ENCODE measurements around the gene HSD17B12.

The HSD17B12 gene

GRCh38 chr11:43643898-43644620 is 36.5 kb upstream of the HSD17B12 start:
- peak; percentile 100 for ATAC-seq
- TF ChIP-seq ZFP3 (CRISPR knock-in tag; IDR thresholded peaks at IDR 0.05) (no peak), CSDC2 (CRISPR knock-in tag; IDR thresholded peaks at IDR 0.05) (0 out of 2 replicates have a peak, but pooled peaks have one; percentile 9), ZNF70 (CRISPR knock-in tag; IDR thresholded peaks at IDR 0.05) (0 out of 2 replicates have a peak, but pooled peaks have one; percentile 20)
- TF ChIP-seq, protein P1, sequence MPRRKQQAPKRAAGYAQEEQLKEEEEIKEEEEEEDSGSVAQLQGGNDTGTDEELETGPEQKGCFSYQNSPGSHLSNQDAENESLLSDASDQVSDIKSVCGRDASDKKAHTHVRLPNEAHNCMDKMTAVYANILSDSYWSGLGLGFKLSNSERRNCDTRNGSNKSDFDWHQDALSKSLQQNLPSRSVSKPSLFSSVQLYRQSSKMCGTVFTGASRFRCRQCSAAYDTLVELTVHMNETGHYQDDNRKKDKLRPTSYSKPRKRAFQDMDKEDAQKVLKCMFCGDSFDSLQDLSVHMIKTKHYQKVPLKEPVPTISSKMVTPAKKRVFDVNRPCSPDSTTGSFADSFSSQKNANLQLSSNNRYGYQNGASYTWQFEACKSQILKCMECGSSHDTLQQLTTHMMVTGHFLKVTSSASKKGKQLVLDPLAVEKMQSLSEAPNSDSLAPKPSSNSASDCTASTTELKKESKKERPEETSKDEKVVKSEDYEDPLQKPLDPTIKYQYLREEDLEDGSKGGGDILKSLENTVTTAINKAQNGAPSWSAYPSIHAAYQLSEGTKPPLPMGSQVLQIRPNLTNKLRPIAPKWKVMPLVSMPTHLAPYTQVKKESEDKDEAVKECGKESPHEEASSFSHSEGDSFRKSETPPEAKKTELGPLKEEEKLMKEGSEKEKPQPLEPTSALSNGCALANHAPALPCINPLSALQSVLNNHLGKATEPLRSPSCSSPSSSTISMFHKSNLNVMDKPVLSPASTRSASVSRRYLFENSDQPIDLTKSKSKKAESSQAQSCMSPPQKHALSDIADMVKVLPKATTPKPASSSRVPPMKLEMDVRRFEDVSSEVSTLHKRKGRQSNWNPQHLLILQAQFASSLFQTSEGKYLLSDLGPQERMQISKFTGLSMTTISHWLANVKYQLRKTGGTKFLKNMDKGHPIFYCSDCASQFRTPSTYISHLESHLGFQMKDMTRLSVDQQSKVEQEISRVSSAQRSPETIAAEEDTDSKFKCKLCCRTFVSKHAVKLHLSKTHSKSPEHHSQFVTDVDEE (CRISPR knock-in tag; IDR thresholded peaks at IDR 0.05): no peak

DNA sequence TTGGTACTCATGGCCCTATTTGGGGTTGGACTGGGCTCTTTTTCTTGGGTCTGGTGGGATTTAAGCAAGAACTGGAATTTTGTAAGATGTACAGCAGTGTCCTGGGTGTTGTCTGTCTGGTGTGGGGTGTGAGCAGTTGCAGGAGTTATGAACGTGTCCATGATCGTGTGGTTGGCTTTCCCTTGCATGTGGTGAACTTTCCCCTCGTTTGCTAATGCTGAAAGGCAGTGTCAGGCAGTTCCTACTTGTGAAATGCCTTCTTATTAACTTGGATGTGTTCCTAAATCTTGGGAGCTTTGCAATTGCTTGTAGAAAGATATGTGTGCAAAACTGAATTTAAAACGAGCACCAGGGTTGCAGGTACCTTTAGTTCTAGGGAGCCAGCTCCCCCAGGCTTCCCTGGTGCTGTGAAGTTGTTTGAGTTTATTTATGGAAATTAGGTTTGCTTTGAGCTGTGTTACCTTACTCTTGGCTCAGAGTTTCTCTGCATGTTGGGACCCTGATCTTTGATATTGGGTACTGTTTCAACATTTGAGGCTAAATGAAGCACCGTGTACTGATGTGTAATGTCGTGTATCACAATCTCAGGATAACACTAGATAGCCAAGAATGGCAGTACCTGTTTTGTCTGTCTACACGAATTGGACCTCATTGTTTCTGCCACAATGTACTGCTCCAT is 35.8 kb upstream of the HSD17B12 start:
- TF ChIP-seq BACH2 (CRISPR knock-in tag; IDR thresholded peaks at IDR 0.05; ENCODE audit: borderline replicate concordance) (no peak), ZNF70 (CRISPR knock-in tag; IDR thresholded peaks at IDR 0.05) (no peak), CREB5 (CRISPR knock-in tag; IDR thresholded peaks at IDR 0.05; ENCODE audit: low read depth) (no peak), ZNF8 (CRISPR knock-in tag; IDR thresholded peaks at IDR 0.05) (no peak)
- TF ChIP-seq, protein P2, sequence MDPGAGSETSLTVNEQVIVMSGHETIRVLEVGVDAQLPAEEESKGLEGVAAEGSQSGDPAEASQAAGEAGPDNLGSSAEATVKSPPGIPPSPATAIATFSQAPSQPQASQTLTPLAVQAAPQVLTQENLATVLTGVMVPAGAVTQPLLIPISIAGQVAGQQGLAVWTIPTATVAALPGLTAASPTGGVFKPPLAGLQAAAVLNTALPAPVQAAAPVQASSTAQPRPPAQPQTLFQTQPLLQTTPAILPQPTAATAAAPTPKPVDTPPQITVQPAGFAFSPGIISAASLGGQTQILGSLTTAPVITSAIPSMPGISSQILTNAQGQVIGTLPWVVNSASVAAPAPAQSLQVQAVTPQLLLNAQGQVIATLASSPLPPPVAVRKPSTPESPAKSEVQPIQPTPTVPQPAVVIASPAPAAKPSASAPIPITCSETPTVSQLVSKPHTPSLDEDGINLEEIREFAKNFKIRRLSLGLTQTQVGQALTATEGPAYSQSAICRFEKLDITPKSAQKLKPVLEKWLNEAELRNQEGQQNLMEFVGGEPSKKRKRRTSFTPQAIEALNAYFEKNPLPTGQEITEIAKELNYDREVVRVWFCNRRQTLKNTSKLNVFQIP (CRISPR knock-in tag; IDR thresholded peaks at IDR 0.05; ENCODE audit: borderline replicate concordance, low read depth): no peak
- ATAC-seq: peak; percentile 6; the same call in 2 of the 3 replicates

DNA sequence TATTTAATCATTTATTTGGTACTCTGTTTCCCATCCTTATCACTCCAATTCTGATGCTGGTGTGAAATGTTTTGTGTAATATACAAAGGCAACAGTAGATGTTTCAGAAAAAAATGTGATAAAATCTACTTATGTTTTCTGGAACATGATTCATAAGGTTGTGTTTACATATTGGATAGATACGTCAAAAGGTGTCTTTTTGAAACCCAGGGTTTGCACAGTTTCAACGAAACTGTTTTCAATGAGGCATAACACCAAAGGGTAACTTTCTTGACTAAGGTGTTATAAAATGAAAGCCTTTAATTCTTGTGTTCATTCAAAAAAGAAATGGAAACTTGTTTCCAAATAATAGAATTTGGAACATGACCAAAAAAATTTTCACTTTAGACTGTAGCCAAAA is 33.8 kb upstream of the HSD17B12 start:
- TF ChIP-seq CREB5 (CRISPR knock-in tag; IDR thresholded peaks at IDR 0.05; ENCODE audit: low read depth): no peak
- no peak for TF ChIP-seq ZFP30 (CRISPR knock-in tag; IDR thresholded peaks at IDR 0.05)
- TF ChIP-seq, protein P3, sequence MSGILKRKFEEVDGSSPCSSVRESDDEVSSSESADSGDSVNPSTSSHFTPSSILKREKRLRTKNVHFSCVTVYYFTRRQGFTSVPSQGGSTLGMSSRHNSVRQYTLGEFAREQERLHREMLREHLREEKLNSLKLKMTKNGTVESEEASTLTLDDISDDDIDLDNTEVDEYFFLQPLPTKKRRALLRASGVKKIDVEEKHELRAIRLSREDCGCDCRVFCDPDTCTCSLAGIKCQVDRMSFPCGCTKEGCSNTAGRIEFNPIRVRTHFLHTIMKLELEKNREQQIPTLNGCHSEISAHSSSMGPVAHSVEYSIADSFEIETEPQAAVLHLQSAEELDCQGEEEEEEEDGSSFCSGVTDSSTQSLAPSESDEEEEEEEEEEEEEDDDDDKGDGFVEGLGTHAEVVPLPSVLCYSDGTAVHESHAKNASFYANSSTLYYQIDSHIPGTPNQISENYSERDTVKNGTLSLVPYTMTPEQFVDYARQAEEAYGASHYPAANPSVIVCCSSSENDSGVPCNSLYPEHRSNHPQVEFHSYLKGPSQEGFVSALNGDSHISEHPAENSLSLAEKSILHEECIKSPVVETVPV (CRISPR knock-in tag; IDR thresholded peaks at IDR 0.05): no peak
- no peak for TF ChIP-seq CSDC2 (CRISPR knock-in tag; IDR thresholded peaks at IDR 0.05)
- TF ChIP-seq ZNF70 (CRISPR knock-in tag; IDR thresholded peaks at IDR 0.05): no peak
- TF ChIP-seq PPARA (CRISPR knock-in tag; IDR thresholded peaks at IDR 0.05; ENCODE audit: borderline replicate concordance): no peak
- no peak for TF ChIP-seq GLIS3 (CRISPR knock-in tag; IDR thresholded peaks at IDR 0.05)
- TF ChIP-seq TOX (CRISPR knock-in tag; IDR thresholded peaks at IDR 0.05; ENCODE audit: borderline replicate concordance): no peak
- no peak for TF ChIP-seq RARB (CRISPR knock-in tag; IDR thresholded peaks at IDR 0.05)
- no peak for TF ChIP-seq ARNTL (CRISPR knock-in tag; IDR thresholded peaks at IDR 0.05; ENCODE audit: borderline replicate concordance, low read depth)
- no peak for ATAC-seq

DNA sequence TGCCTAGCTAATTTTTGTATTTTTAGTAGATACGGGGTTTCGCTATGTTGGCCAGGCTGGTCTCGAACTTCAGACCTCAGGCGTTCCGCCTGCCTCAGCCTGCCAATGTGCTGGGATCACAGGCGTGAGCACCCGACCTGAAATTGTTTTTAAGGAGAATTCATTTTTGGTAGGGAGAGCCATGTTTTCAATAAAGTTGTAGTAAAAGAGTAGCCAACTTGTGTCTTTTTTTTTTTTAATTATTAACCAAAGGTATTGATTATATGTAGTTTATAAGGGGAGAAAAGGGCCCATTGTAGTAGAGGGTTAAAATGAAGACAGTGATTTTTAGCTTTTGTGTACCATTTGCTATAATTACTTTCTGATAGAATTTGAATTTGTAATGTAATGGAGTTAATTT is 31.6 kb upstream of the HSD17B12 start:
- no peak for ATAC-seq
- no peak for TF ChIP-seq ARNTL (CRISPR knock-in tag; IDR thresholded peaks at IDR 0.05; ENCODE audit: borderline replicate concordance, low read depth)
- TF ChIP-seq ZFP30 (CRISPR knock-in tag; IDR thresholded peaks at IDR 0.05): no peak
- no peak for TF ChIP-seq BACH2 (CRISPR knock-in tag; IDR thresholded peaks at IDR 0.05; ENCODE audit: borderline replicate concordance)
- TF ChIP-seq ZC3H10 (CRISPR knock-in tag; IDR thresholded peaks at IDR 0.05): no peak
- TF ChIP-seq ZNF70 (CRISPR knock-in tag; IDR thresholded peaks at IDR 0.05): no peak
- no peak for TF ChIP-seq CREB5 (CRISPR knock-in tag; IDR thresholded peaks at IDR 0.05; ENCODE audit: low read depth)
